GM12892 (cell line): ENCODE results near the gene ZFP28.

Experiments
- DNase-seq: peaks from one replicate; pipeline ENCODE4 v3.0.0; 2011; ENCODE audit not compliant: insufficient read length
- FAIRE-seq: peaks from 2 replicates; lab custom pipeline; 2011; peaks lifted over from hg19 to GRCh38; lab: Jason Lieb, UNC
- POLR2A ChIP-seq: IDR thresholded peaks from 2 replicates; pipeline ENCODE4 v1.6.1; 2011; ENCODE audit warnings: low read depth, low read length, control low read depth
- POLR2AphosphoS5 ChIP-seq: IDR thresholded peaks from 2 replicates; pipeline ENCODE4 v1.6.1; 2011; ENCODE audit warnings: low read depth, low read length, control low read depth
- TAF1 ChIP-seq: IDR thresholded peaks from 2 replicates; pipeline ENCODE4 v1.6.1; 2011; ENCODE audit warnings: low read depth, mild to moderate bottlenecking, control low read depth, low read length, borderline replicate concordance

The ZFP28 gene

GRCh38 chr19:56597696-56598095 lies 58.9 kb downstream of the ZFP28 start:
- FAIRE-seq (no peak), DNase-seq (no peak)
- no peak for TF ChIP-seq POLR2AphosphoS5
- no peak for TF ChIP-seq TAF1
- no peak for TF ChIP-seq POLR2A

GRCh38 chr19:56601375-56601774 lies 62.6 kb downstream of the ZFP28 start:
- no peak for FAIRE-seq
- TF ChIP-seq POLR2A (no peak), POLR2AphosphoS5 (no peak), TAF1 (no peak)
- DNase-seq: no peak

- DNase-seq: no peak
- no peak for FAIRE-seq
- TF ChIP-seq TAF1: no peak
These were observed 65.1 kb downstream of the ZFP28 start for GRCh38 chr19:56603829-56604228.
